SU-DHL-6 (cell line): Measurements from ENCODE around the gene D2HGDH.

Experiments used
- CTCF ChIP-seq: fragments of 200-600 bp; sonication (generic); IDR thresholded peaks from one replicate; pipeline ENCODE4 v1.5.1; 2017; ENCODE audit warnings: antibody characterized with exemption, mild to moderate bottlenecking, low read length, moderate library complexity; ENCODE audit not compliant: insufficient read depth, poor library complexity, severe bottlenecking
- EZH2phosphoT487 ChIP-seq: fragments of 200-600 bp; sonication (generic), shearing (Covaris generic); conservative IDR thresholded peaks from 2 replicates; pipeline ENCODE4 v1.6.1; 2018; ENCODE audit warnings: mild to moderate bottlenecking, antibody characterized with exemption, low read length, moderate library complexity, mixed read lengths

- TF ChIP-seq CTCF: no peak
- no peak for TF ChIP-seq EZH2phosphoT487
Observed at GRCh38 chr2:241774419-241775222, 40.2 kb downstream of the D2HGDH start.
